B cell (primary cell): Measurements from ENCODE around the gene LOC101059915.

Experiments
- ATAC-seq: fragments of 200-7000 bp; cut with Tn5 transposase; one replicate; pipeline ENCODE4 v1.10.0; 2021; ENCODE audit warnings: low read depth, mild to moderate bottlenecking, moderate number of reproducible peaks, moderate library complexity
- CTCF ChIA-PET: fragments of 350-600 bp; sonication (Branson Sonifier 250); formaldehyde crosslinking; loops from one replicate; lab custom pipeline; 2021; ENCODE audit warnings: antibody characterized with exemption, inconsistent platforms; lab: Charles Lee
- POLR2A ChIA-PET: fragments of 350-600 bp; sonication (Branson Sonifier 250); formaldehyde crosslinking; loops from one replicate; lab custom pipeline; 2021; ENCODE audit warnings: antibody characterized with exemption; lab: Charles Lee
- DNase-seq: peaks from one replicate; pipeline ENCODE4 v3.0.0; 2013
- H2AFZ ChIP-seq: 2 replicates; pipeline ENCODE4 v1.6.1; 2012; ENCODE audit warnings: mild to moderate bottlenecking, low read depth, low read length; ENCODE audit not compliant: insufficient read depth, poor library complexity, severe bottlenecking
- H3K27ac ChIP-seq, 2 donors: 1 replicate in 1 of 2; 2 replicates in 1 of 2; pipeline ENCODE4 v1.5.1; 2012 to 2013; ENCODE audit warnings: low read length in 2 of 2, mild to moderate bottlenecking in 2 of 2, moderate library complexity in 1 of 2
- H3K27me3 ChIP-seq, 4 experiments: fragments of 200-600 bp in 1 of 4; sonication (generic) in 1 of 4; replicated peaks in 1 of 4; 1 replicate in 2 of 4; 2 replicates in 2 of 4; pipeline versions ENCODE4 v1.6.1 to v1.7.0; 2013 to 2016; ENCODE audit warnings: low read length in 3 of 4, mild to moderate bottlenecking in 2 of 4, mixed read lengths in 1 of 4, moderate library complexity in 1 of 4; ENCODE audit not compliant: insufficient read depth in 4 of 4, control insufficient read depth in 3 of 4; ENCODE audit errors: control extremely low read depth in 1 of 4
- H3K36me3 ChIP-seq, 2 experiments: replicated peaks in 1 of 2; 1 replicate in 1 of 2; 2 replicates in 1 of 2; pipeline versions ENCODE4 v1.6.1 to v1.7.1; 2013; ENCODE audit warnings: low read length in 1 of 2; ENCODE audit not compliant: insufficient read depth in 2 of 2, control insufficient read depth in 1 of 2; ENCODE audit errors: control extremely low read depth in 1 of 2, extremely low read depth in 1 of 2
- H3K4me1 ChIP-seq, 2 donors: fragments of 200-600 bp in 1 of 2; sonication (generic) in 1 of 2; 1 replicate in 1 of 2; 2 replicates in 1 of 2; pipeline versions ENCODE4 v1.5.1 to v1.6.1; 2013 to 2017; ENCODE audit warnings: low read length in 2 of 2; ENCODE audit not compliant: control insufficient read depth in 2 of 2, insufficient read depth in 2 of 2
- H3K4me2 ChIP-seq: replicated peaks from 2 replicates; pipeline ENCODE3; 2012; ENCODE audit warnings: mild to moderate bottlenecking, low read depth, low read length; ENCODE audit not compliant: poor library complexity, severe bottlenecking
- H3K4me3 ChIP-seq, 5 experiments: fragments of 200-600 bp in 1 of 5; sonication (generic) in 1 of 5; 1 replicate in 3 of 5; 2 replicates in 2 of 5; pipeline versions ENCODE4 v1.5.1 to v1.7.0; 2011 to 2016; ENCODE audit warnings: low read length in 4 of 5, mild to moderate bottlenecking in 4 of 5, low read depth in 2 of 5, control low read depth in 1 of 5, moderate library complexity in 1 of 5; ENCODE audit not compliant: insufficient read depth in 1 of 5; ENCODE audit errors: control extremely low read depth in 1 of 5, extremely low read depth in 1 of 5
- H3K79me2 ChIP-seq: fragments of 200-600 bp; sonication (generic); one replicate; pipeline ENCODE4 v1.6.0; 2016; ENCODE audit warnings: low read length; ENCODE audit not compliant: control insufficient read depth, insufficient read depth
- H3K9ac ChIP-seq: fragments of 200-600 bp; sonication (generic); 2 replicates; pipeline ENCODE4 v1.6.1; 2017; ENCODE audit warnings: mild to moderate bottlenecking, low read length, moderate library complexity
- H3K9me3 ChIP-seq, 3 donors: one replicate each; pipeline versions ENCODE4 v1.6.1 to v1.7.1; 2013; ENCODE audit warnings: low read length in 2 of 3; ENCODE audit not compliant: control insufficient read depth in 2 of 3, insufficient read depth in 1 of 3; ENCODE audit errors: control extremely low read depth in 1 of 3
- H4K20me1 ChIP-seq: 2 replicates; pipeline ENCODE4 v1.6.0; 2012; ENCODE audit warnings: mild to moderate bottlenecking, low read length; ENCODE audit not compliant: insufficient read depth, control insufficient read depth, poor library complexity, severe bottlenecking
- H3K27ac Mint-ChIP-seq: one replicate; pipeline ENCODE4 v1.8.0; 2021; ENCODE audit warnings: mixed read lengths
- H3K27me3 Mint-ChIP-seq: one replicate; pipeline ENCODE4 v1.8.0; 2021; ENCODE audit warnings: mixed read lengths
- H3K4me1 Mint-ChIP-seq: one replicate; pipeline ENCODE4 v1.8.0; 2021; ENCODE audit warnings: mixed read lengths
- H3K4me3 Mint-ChIP-seq: one replicate; pipeline ENCODE4 v1.8.0; 2021; ENCODE audit warnings: mixed read lengths
- H3K9me3 Mint-ChIP-seq: one replicate; pipeline ENCODE4 v1.8.0; 2022; ENCODE audit warnings: mixed read lengths; ENCODE audit not compliant: insufficient read depth
- CTCF ChIP-seq: fragments of 200-600 bp; IDR thresholded peaks from one replicate; pipeline ENCODE4 v1.8.0; 2022; ENCODE audit warnings: antibody characterized with exemption, mild to moderate bottlenecking
- EZH2 ChIP-seq: IDR thresholded peaks from 2 replicates; pipeline ENCODE4 v1.6.1; 2012; ENCODE audit warnings: borderline replicate concordance, low read depth, mild to moderate bottlenecking, moderate library complexity, low read length; ENCODE audit not compliant: insufficient read depth, poor library complexity, severe bottlenecking
- WGBS: methylation state at CpG from one replicate; pipeline ENCODE4 v1.1.5; 2013; ENCODE audit warnings: missing lambda C conversion rate; ENCODE audit not compliant: insufficient coverage; 5-methylcytosine and 5-hydroxymethylcytosine counted together
- intact Hi-C: fragments of 100-400 bp; cut with micrococcal nuclease; formaldehyde crosslinking; loops from one replicate; pipeline ENCODE4 v1.10.0; 2022

Gene LOC101059915

DNA sequence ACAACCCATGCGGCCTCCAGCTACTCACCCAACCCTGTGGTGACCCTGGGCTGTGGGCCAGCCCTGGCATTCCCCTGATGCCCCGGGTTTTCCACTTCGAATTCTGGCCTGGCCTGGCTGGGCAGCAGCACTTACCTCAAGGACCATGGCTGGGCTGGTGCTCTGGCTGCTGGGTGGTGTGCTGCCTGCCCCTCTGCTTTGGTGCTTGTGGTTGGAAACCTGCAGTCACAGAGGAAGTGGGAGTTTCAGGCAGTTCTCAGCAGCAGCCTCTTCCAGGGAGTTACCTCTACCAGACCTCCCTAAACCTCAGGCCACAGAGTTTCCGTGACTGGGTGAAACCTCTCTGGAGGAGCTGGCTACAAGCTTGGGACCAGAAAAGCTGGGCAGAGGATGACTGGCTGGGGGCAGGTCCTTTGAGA is 49.0 kb upstream of the LOC101059915 start, which contains the start of gene CXCR3:
TSS of gene CXCR3 (minus strand) at position 209 of the 419 bp plus-strand sequence. CDS start at position 147, 62 bp downstream.
- peak within 1 kb of the TSS; percentile 72 to 83 for H3K27ac ChIP-seq
- no peaks in the 10 kb centered on the region for H3K27me3 Mint-ChIP-seq
- H3K4me3 ChIP-seq: peak within 1 kb of the TSS in 4 of 5 experiments; percentile 22 to 47 (median 32)
- H4K20me1 ChIP-seq: no peaks in the 10 kb centered on the region
- no peaks in the 10 kb centered on the region for H3K36me3 ChIP-seq
- no peaks in the 10 kb centered on the region for H3K79me2 ChIP-seq
- H3K4me2 ChIP-seq: peak within 1 kb of the TSS; percentile 64
- peak within 1 kb of the TSS; percentile 86 for H3K27ac Mint-ChIP-seq
- DNase-seq (peak; percentile 44), ATAC-seq (peak; percentile 48)
- peak within 1 kb of the TSS; percentile 22 for H3K9ac ChIP-seq
- TF ChIP-seq EZH2 (no peak), CTCF (no peak)
- intact Hi-C loops: no loop called here
- peak within 1 kb of the TSS; percentile 76 for H3K4me3 Mint-ChIP-seq
- H3K9me3 ChIP-seq: peaks cover 0 to 14% (median 0%) of the 10 kb centered on the region in 3 donors
- no peaks in the 10 kb centered on the region for H3K27me3 ChIP-seq
- H3K4me1 Mint-ChIP-seq: peaks cover 56% of the 10 kb centered on the region
- WGBS: 6% methylated on average over 2 of the region's 4 CpGs
- ChIA-PET POLR2A (interaction anchor here (0.6 to 0.7 kb wide), 2 partner anchors 14 to 1270 kb away, joined by 3 to 4 read pairs; no protein-coding TSS in a partner anchor), CTCF (interaction anchor here (1.0 to 1.6 kb wide), 3 partner anchors 19 to 34 kb away, joined by 4 to 5 read pairs (median 4); no protein-coding TSS in a partner anchor)
- peaks cover 45 to 63% of the 10 kb centered on the region in 2 donors for H3K4me1 ChIP-seq
- no peak within 1 kb of the TSS for H2AFZ ChIP-seq
- no peaks in the 10 kb centered on the region for H3K9me3 Mint-ChIP-seq

- H3K4me1 ChIP-seq: peaks cover 50 to 67% of the 10 kb centered on the region in 2 donors
- H3K4me3 Mint-ChIP-seq: peak overlapping the region; percentile 76
- no CpG with 5 or more reads among the region's 3 CpGs for WGBS
- H3K36me3 ChIP-seq: no peaks in the 10 kb centered on the region
- H3K27me3 Mint-ChIP-seq: no peaks in the 10 kb centered on the region
- ChIA-PET CTCF (interaction anchor here (1.0 to 1.6 kb wide), 3 partner anchors 19 to 34 kb away, joined by 4 to 5 read pairs (median 4); no protein-coding TSS in a partner anchor), POLR2A (interaction anchor here (0.7 kb wide), 1 partner anchor 14 kb away, joined by 3 read pairs; no protein-coding TSS in a partner anchor)
- no peaks in the 10 kb centered on the region for H3K27me3 ChIP-seq
- H4K20me1 ChIP-seq: no peaks in the 10 kb centered on the region
- peak overlapping the region; percentile 44 to 83 for H3K27ac ChIP-seq
- H3K9me3 ChIP-seq: peaks cover 0 to 14% (median 0%) of the 10 kb centered on the region in 3 donors
- H3K9me3 Mint-ChIP-seq: no peaks in the 10 kb centered on the region
- peak overlapping the region in 3 of 5 experiments; percentile 0 to 38 (median 22) for H3K4me3 ChIP-seq
- H3K27ac Mint-ChIP-seq: peak overlapping the region; percentile 86
- ATAC-seq: no peak
- peaks cover 61% of the 10 kb centered on the region for H3K4me1 Mint-ChIP-seq
- H3K79me2 ChIP-seq: no peaks in the 10 kb centered on the region
- peak overlapping the region; percentile 22 for H3K9ac ChIP-seq
- intact Hi-C loops: no loop called here
- TF ChIP-seq EZH2: no peak
- TF ChIP-seq CTCF: no peak
- DNase-seq: no peak
- no peak overlapping the region for H2AFZ ChIP-seq
- H3K4me2 ChIP-seq: peak overlapping the region; percentile 64
These were observed 48.6 kb upstream of the LOC101059915 start for GRCh38 chrX:71618787-71619186.
